Kidney (tissue), 14 donors: ENCODE results near the gene TTI1. TPM values are rescaled to one million over a fixed set of nuclear protein-coding genes. Genes with fewer than 3 reads are reported as not detected.

Source experiments
- DNase-seq, 5 donors: peaks; one replicate each; pipeline ENCODE4 v3.0.0-alpha.2; 2013 to 2020
- FAIRE-seq: peaks from 2 replicates; lab custom pipeline; 2012; peaks lifted over from hg19 to GRCh38; lab: Jason Lieb, UNC
- H3K27ac ChIP-seq, 2 donors: one replicate each; pipeline ENCODE4 v1.7.0; 2013; ENCODE audit warnings: low read depth in 2 of 2, low read length in 2 of 2, inconsistent platforms in 1 of 2
- H3K27me3 ChIP-seq: one replicate; pipeline ENCODE4 v1.7.1; 2013; ENCODE audit warnings: low read length, inconsistent platforms; ENCODE audit not compliant: control insufficient read depth, insufficient read depth
- H3K36me3 ChIP-seq, 3 donors: one replicate each; pipeline versions ENCODE4 v1.7.0 to v1.7.1; 2013; ENCODE audit warnings: low read length in 3 of 3, control low read depth in 1 of 3, inconsistent platforms in 1 of 3; ENCODE audit not compliant: insufficient read depth in 3 of 3, control insufficient read depth in 2 of 3
- H3K4me1 ChIP-seq, 3 donors: one replicate each; pipeline versions ENCODE4 v1.7.0 to v1.7.1; 2013; ENCODE audit warnings: low read length in 3 of 3, inconsistent platforms in 1 of 3, low read depth in 1 of 3; ENCODE audit not compliant: control insufficient read depth in 2 of 3, insufficient read depth in 2 of 3
- H3K4me3 ChIP-seq, 3 donors: one replicate each; pipeline versions ENCODE4 v1.7.0 to v1.8.1; 2013; ENCODE audit warnings: low read length in 3 of 3, control low read depth in 1 of 3, inconsistent platforms in 1 of 3
- H3K9ac ChIP-seq, 3 donors: one replicate each; pipeline versions ENCODE4 v1.7.0 to v1.7.1; 2013; ENCODE audit warnings: low read length in 3 of 3, control low read depth in 1 of 3, inconsistent platforms in 1 of 3
- H3K9me3 ChIP-seq, 3 donors: one replicate each; pipeline versions ENCODE4 v1.7.0 to v1.7.1; 2013; ENCODE audit warnings: low read length in 3 of 3, control low read depth in 1 of 3, inconsistent platforms in 1 of 3; ENCODE audit not compliant: control insufficient read depth in 2 of 3, insufficient read depth in 1 of 3
- CTCF ChIP-seq: IDR thresholded peaks from 3 replicates; pipeline ENCODE4 v1.5.1; 2012; ENCODE audit warnings: mild to moderate bottlenecking, moderate library complexity, borderline replicate concordance; ENCODE audit not compliant: insufficient read depth; ENCODE audit errors: extremely low read depth
- intact Hi-C: fragments of 100-400 bp; cut with DNase I; formaldehyde crosslinking; loops from one replicate; pipeline ENCODE4 v1.11.1; 2022
- polyA plus RNA-seq: library from polyadenylated mRNA; stranded (reverse); fragments of 350-450 nt; fragmentation: Illumina TruSeq; extraction: RNeasy Lipid Tissue Mini Kit (QIAGEN cat#74804); gene quantifications from one replicate; pipeline ENCODE4 v1.2.3, GENCODE V29; 2014; ENCODE audit warnings: low read depth, low replicate concordance; ENCODE audit not compliant: insufficient read depth
- total RNA-seq: library from RNA; stranded (reverse); fragmentation: NEBNext Ultra II Directional; extraction: Animal tissue kit (Norgen Biotek cat#: 25700); gene quantifications from one replicate; pipeline ENCODE4 v1.2.1, GENCODE V29; 2021
- donor health status: control.
- donor health status: control.
- donor health status: control.
- donor health status: control.
- donor health status: control.
- donor health status: DM: yes; HTN: yes; CAD: no.
- donor health status: Normal renal cell carcinoma (clear cell type).

The TTI1 gene
- total and polyA plus RNA-seq, 2 donors from 2014 or later: 8.6 to 19.5 TPM

- no peaks in the 10 kb centered on the region for H3K27me3 ChIP-seq
- peaks cover 0 to 10% (median 8%) of the 10 kb centered on the region in 3 donors for H3K4me1 ChIP-seq
- H3K36me3 ChIP-seq: peaks cover 0 to 24% (median 6%) of the 10 kb centered on the region in 3 donors
- no peak overlapping the region for H3K4me3 ChIP-seq
- intact Hi-C loops: no loop called here
- TF ChIP-seq CTCF: no peak
- no peak overlapping the region for H3K27ac ChIP-seq
- DNase-seq (peak in 2 of 5 donors; percentile 43 to 85), FAIRE-seq (no peak)
- H3K9ac ChIP-seq: no peak overlapping the region
- no peaks in the 10 kb centered on the region for H3K9me3 ChIP-seq
Measured at GRCh38 chr20:37990571-37991151, 42.6 kb downstream of the TTI1 start.

- no peaks in the 10 kb centered on the region for H3K9me3 ChIP-seq
- FAIRE-seq (no peak), DNase-seq (peak in 1 of 5 donors; percentile 79)
- no peak overlapping the region for H3K4me3 ChIP-seq
- no peak for TF ChIP-seq CTCF
- H3K4me1 ChIP-seq: peaks cover 0 to 10% (median 9%) of the 10 kb centered on the region in 3 donors
- H3K36me3 ChIP-seq: peaks cover 0 to 15% (median 2%) of the 10 kb centered on the region in 3 donors
- H3K9ac ChIP-seq: no peak overlapping the region
- H3K27me3 ChIP-seq: no peaks in the 10 kb centered on the region
- H3K27ac ChIP-seq: peak overlapping the region in 1 of 2 donors; percentile 26
- intact Hi-C loops: no loop called here
Measured at GRCh38 chr20:37989601-37990295, 43.5 kb downstream of the TTI1 start.

- Histone ChIP-seq H3K27me3 (no peaks in the 10 kb centered on the region), H3K36me3 (peaks cover 0 to 8% (median 0%) of the 10 kb centered on the region in 3 donors), H3K27ac (no peak overlapping the region), H3K4me1 (peaks cover 0 to 14% (median 13%) of the 10 kb centered on the region in 3 donors), H3K4me3 (no peak overlapping the region), H3K9me3 (no peaks in the 10 kb centered on the region), H3K9ac (no peak overlapping the region)
- intact Hi-C loops: no loop called here
- TF ChIP-seq CTCF: no peak
- DNase-seq: no peak
- no peak for FAIRE-seq
Measured at GRCh38 chr20:37988306-37988954, 44.8 kb downstream of the TTI1 start.
